Suprapubic skin (tissue), 4 donors: ENCODE data around the gene GPX6.

Experiments used
- EP300 ChIP-seq: sonication (generic); formaldehyde crosslinking; IDR thresholded peaks from one replicate; pipeline ENCODE4 v1.6.1; 2017; ENCODE audit warnings: antibody characterized with exemption
- POLR2A ChIP-seq, 2 donors: fragments of 450-650 bp; IDR thresholded peaks; one replicate each; pipeline ENCODE4 v1.6.1; 2017; ENCODE audit warnings: antibody characterized with exemption in 2 of 2, mild to moderate bottlenecking in 2 of 2, moderate library complexity in 2 of 2
- POLR2AphosphoS5 ChIP-seq, 3 donors: sonication (generic); formaldehyde crosslinking; IDR thresholded peaks; one replicate each; pipeline ENCODE4 v1.6.1; 2017; ENCODE audit warnings: antibody characterized with exemption in 3 of 3
- TF ChIP-seq, protein P1 (sequence below), 2 donors: fragments of 200-600 bp in 1 of 2; fragments of 450-650 bp in 1 of 2; sonication (generic) in 1 of 2; IDR thresholded peaks; one replicate each; pipeline ENCODE4 v1.5.1; 2016 to 2019; ENCODE audit warnings: antibody characterized with exemption in 2 of 2, mild to moderate bottlenecking in 1 of 2, moderate library complexity in 1 of 2

DNA sequence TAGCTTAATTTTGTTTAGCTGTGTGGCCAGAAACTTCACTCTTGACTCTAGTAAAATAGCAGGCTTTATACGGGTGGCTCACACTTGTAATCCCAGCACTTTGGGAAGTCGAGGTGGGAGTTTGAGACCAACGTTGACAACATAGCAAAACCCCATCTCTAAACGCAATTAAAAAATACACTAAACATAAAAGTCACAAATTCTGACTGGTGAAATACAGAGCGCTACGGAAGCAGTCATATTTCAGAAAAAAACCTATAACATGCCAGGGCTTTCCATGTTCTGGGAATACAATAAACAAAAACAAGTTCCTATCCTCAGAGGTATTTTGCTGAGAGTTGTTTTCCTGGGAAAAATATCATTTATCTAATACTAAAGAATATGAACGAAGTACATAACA is 47.5 kb downstream of the GPX6 start:
- TF ChIP-seq, protein P1, sequence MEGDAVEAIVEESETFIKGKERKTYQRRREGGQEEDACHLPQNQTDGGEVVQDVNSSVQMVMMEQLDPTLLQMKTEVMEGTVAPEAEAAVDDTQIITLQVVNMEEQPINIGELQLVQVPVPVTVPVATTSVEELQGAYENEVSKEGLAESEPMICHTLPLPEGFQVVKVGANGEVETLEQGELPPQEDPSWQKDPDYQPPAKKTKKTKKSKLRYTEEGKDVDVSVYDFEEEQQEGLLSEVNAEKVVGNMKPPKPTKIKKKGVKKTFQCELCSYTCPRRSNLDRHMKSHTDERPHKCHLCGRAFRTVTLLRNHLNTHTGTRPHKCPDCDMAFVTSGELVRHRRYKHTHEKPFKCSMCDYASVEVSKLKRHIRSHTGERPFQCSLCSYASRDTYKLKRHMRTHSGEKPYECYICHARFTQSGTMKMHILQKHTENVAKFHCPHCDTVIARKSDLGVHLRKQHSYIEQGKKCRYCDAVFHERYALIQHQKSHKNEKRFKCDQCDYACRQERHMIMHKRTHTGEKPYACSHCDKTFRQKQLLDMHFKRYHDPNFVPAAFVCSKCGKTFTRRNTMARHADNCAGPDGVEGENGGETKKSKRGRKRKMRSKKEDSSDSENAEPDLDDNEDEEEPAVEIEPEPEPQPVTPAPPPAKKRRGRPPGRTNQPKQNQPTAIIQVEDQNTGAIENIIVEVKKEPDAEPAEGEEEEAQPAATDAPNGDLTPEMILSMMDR (IDR thresholded peaks at IDR 0.05): no peak
- TF ChIP-seq EP300: no peak
- TF ChIP-seq POLR2A (IDR thresholded peaks at IDR 0.05): no peak
- TF ChIP-seq POLR2AphosphoS5 (IDR thresholded peaks at IDR 0.05): no peak
